ENCODE data around the gene CKAP2L. TPM values are rescaled to one million over a fixed set of nuclear protein-coding genes. Genes with fewer than 3 reads are reported as not detected.

CKAP2L gene
- total and polyA plus RNA-seq, 9 donors = 5.5 to 17.9 (median 9.6) TPM

DNA sequence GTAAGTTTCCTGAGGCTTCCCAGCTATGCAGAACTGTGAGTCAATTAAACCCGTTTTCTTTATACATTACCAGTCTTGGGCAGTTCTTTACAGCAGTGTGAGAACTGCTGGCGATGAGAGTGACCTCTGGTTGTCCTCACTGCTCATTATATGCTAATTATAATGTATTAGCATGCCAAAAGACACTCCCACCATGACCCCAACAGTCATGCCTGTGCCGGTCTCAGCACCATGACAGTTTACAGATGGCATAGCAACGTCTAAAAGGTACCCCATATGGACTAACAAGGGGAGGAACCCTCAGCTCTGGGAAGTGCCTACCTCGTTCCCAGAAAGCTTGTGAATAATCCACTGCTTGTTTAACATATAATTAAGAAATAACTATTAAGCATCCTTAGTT, 28.0 kb upstream of the CKAP2L start:
- 80% methylated on average over 1 of the region's 5 CpGs for WGBS (ENCODE audit: insufficient coverage)
- Histone ChIP-seq H3K27me3 (ENCODE audit: control insufficient read depth, insufficient read depth, low read length) (no peaks in the 10 kb centered on the region), H3K4me1 (ENCODE audit: control insufficient read depth, insufficient read depth, low read length) (no peaks in the 10 kb centered on the region), H3K9me3 (replicated peaks; ENCODE audit: control insufficient read depth, low read depth, low read length) (no peaks in the 10 kb centered on the region), H3K4me3 (ENCODE audit: low read length) (no peak overlapping the region), H3K27ac (ENCODE audit: low read length) (no peak overlapping the region), H3K36me3 (ENCODE audit: control insufficient read depth, insufficient read depth, low read length) (no peaks in the 10 kb centered on the region)
- no peak for DNase-seq

DNA sequence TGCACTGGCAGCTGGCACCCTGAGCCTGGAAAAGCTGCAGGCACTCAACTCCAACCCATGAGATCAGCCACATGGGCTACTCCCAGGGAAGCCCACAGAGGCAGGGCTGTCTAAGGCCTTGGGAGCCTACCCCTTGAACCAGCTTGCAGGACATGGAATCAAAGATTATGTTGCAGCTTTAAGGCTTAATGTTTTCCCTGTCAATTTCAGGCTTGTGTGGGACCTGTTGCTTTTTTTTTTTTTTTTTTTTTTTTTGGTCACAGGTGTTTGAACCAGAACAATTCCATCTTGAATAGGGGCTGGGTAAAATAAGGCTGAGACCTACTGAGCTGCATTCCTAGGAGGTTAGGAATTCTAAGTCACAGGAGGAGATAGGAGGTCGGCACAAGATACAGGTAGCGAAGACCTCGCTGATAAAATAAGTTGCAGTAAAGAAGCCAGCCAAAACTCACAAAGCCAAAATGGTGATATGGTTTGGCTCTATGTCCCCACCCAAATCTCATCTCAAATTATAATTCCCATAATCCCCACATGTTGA, 27.4 kb upstream of the CKAP2L start:
- H3K4me1 ChIP-seq (ENCODE audit: control insufficient read depth, insufficient read depth, low read length) = no peaks in the 10 kb centered on the region
- no peaks in the 10 kb centered on the region for H3K36me3 ChIP-seq (ENCODE audit: control insufficient read depth, insufficient read depth, low read length)
- no peak for DNase-seq
- no peaks in the 10 kb centered on the region for H3K9me3 ChIP-seq (replicated peaks; ENCODE audit: control insufficient read depth, low read depth, low read length)
- no peak overlapping the region for H3K27ac ChIP-seq (ENCODE audit: low read length)
- H3K27me3 ChIP-seq (ENCODE audit: control insufficient read depth, insufficient read depth, low read length) = no peaks in the 10 kb centered on the region
- no peak overlapping the region for H3K4me3 ChIP-seq (ENCODE audit: low read length)
- whole genome bisulfite sequencing (ENCODE audit: insufficient coverage) = no CpG with 5 or more reads among the region's 3 CpGs

DNA sequence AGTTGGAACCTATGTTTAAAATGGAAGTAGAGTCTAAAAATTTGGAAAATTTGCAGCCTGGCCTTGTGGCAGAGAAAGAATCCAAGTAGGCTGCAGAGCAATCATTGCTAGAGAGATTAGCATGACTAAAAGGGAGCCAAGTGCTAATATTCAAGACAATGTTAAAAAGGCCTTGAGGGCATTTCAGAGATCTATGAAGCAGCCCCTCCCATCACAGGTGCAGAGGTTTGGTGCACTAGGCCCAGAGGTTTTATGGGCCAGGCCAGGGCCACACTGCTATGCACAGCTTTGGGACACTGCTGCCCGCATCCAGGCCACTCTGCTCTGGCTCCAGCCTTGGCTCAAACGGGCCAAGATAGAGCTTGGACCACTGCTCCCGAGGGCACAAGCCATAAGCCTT, 26.6 kb upstream of the CKAP2L start:
- no peaks in the 10 kb centered on the region for H3K27me3 ChIP-seq (ENCODE audit: control insufficient read depth, insufficient read depth, low read length)
- no peaks in the 10 kb centered on the region for H3K36me3 ChIP-seq (ENCODE audit: control insufficient read depth, insufficient read depth, low read length)
- H3K4me1 ChIP-seq (ENCODE audit: control insufficient read depth, insufficient read depth, low read length) = no peaks in the 10 kb centered on the region
- no peak overlapping the region for H3K4me3 ChIP-seq (ENCODE audit: low read length)
- H3K27ac ChIP-seq (ENCODE audit: low read length) = no peak overlapping the region
- DNase-seq = no peak
- no peaks in the 10 kb centered on the region for H3K9me3 ChIP-seq (replicated peaks; ENCODE audit: control insufficient read depth, low read depth, low read length)
- 94% methylated on average over 3 of the region's 3 CpGs for whole genome bisulfite sequencing (ENCODE audit: insufficient coverage)

DNA sequence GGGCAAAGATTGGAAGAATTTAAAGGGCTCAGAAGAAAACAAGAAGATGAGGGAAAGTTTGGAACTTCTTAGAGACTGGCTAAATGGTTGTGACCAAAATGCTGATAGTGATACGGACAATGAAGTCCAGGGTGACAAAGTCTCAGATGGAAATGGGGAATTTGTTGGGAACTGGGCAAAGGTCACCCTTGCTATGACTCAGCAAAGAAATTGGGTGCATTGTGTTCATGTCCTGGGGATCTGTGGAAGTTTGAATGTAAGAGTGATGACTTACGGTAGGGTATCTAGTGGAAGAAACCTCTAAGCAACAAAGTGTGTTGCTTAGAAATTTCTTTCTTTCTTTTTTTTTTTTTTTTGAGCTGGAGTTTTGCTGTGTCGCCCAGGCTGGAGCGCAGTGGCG, 25.9 kb upstream of the CKAP2L start:
- H3K4me1 ChIP-seq (ENCODE audit: control insufficient read depth, insufficient read depth, low read length) = no peaks in the 10 kb centered on the region
- no peaks in the 10 kb centered on the region for H3K36me3 ChIP-seq (ENCODE audit: control insufficient read depth, insufficient read depth, low read length)
- H3K9me3 ChIP-seq (replicated peaks; ENCODE audit: control insufficient read depth, low read depth, low read length) = no peaks in the 10 kb centered on the region
- no peaks in the 10 kb centered on the region for H3K27me3 ChIP-seq (ENCODE audit: control insufficient read depth, insufficient read depth, low read length)
- 89% methylated on average over 1 of the region's 5 CpGs for WGBS (ENCODE audit: insufficient coverage)
- H3K4me3 ChIP-seq (ENCODE audit: low read length) = no peak overlapping the region
- H3K27ac ChIP-seq (ENCODE audit: low read length) = no peak overlapping the region
- no peak for DNase-seq

DNA sequence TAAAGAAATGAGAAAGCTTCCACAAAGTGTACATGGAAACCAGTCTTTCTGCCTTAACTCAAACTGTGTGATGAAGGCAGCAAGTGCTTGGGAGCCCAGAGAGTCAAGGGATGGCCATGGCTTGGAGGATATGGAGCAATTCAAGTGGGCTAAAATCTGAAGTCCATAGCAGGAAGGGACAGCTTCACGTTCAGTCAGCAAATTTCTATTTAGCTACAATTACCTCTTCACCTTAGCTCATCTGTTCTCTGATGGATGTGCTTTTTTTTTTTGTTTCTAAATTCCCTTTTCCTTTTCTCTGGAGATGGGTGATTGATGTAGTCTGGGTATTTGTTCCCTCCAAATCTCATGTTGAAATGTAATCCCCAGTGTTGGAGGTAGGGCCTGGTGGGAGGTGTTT, 24.8 kb upstream of the CKAP2L start:
- no peak overlapping the region for H3K27ac ChIP-seq (ENCODE audit: low read length)
- H3K27me3 ChIP-seq (ENCODE audit: control insufficient read depth, insufficient read depth, low read length) = no peaks in the 10 kb centered on the region
- H3K9me3 ChIP-seq (replicated peaks; ENCODE audit: control insufficient read depth, low read depth, low read length) = no peaks in the 10 kb centered on the region
- H3K4me1 ChIP-seq (ENCODE audit: control insufficient read depth, insufficient read depth, low read length) = no peaks in the 10 kb centered on the region
- no CpG with 5 or more reads among the region's 1 CpG for WGBS (ENCODE audit: insufficient coverage)
- no peak overlapping the region for H3K4me3 ChIP-seq (ENCODE audit: low read length)
- H3K36me3 ChIP-seq (ENCODE audit: control insufficient read depth, insufficient read depth, low read length) = no peaks in the 10 kb centered on the region
- no peak for DNase-seq

DNA sequence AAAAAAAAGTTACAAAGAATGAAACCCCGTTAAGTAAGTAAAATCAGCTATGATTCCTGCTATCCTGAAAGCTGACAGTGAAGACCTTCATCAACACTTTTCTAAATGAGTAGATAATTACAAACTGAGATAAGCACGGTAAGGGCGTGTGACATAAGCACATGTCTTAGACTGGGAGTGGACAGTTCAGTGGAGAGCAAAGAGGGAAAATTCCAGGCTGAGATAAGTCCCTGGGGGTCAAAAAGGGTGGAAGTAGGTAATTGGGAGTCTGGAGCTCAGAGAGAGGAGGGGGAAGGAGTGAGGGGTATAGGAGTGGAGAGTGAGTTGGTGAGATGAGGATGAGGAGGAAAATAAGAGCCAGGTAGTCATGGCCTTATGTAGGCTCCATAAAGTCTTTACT, 24.2 kb upstream of the CKAP2L start:
- 88% methylated on average over 2 of the region's 3 CpGs for WGBS (ENCODE audit: insufficient coverage)
- Histone ChIP-seq H3K4me1 (ENCODE audit: control insufficient read depth, insufficient read depth, low read length) (no peaks in the 10 kb centered on the region), H3K4me3 (ENCODE audit: low read length) (no peak overlapping the region), H3K27me3 (ENCODE audit: control insufficient read depth, insufficient read depth, low read length) (no peaks in the 10 kb centered on the region), H3K36me3 (ENCODE audit: control insufficient read depth, insufficient read depth, low read length) (no peaks in the 10 kb centered on the region), H3K27ac (ENCODE audit: low read length) (no peak overlapping the region), H3K9me3 (replicated peaks; ENCODE audit: control insufficient read depth, low read depth, low read length) (no peaks in the 10 kb centered on the region)
- no peak for DNase-seq

DNA sequence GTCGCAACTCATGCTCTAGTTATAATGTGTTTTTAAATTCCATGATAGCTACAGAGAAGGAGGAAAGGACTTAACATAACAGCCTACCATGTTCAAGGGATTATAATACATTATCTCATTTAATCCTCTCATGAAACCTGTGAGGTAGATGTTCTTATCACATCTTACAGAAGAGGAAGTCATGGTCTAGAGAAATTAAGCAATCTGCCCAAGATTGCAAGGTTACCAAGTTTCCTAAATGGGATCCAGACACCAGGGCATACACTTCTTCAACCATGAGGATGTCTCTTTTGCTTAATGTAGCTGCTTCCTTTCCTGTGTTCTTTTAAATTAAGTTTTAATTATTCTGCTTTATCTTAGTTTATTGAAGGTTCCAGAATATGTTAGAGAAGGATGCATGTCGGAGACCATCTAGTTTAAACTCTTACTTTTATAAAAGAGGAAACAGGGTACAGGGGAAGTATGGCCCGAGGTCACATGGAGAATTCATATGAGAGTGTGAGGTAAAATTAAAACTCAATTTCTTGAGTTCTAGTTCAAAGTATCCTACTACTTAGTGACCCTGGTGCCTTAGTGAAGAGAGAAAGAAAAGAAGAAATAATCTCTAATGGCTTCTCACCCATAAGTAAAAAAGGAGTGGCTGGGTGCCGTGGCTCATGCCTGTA, 23.5 kb upstream of the CKAP2L start:
- H3K27me3 ChIP-seq (ENCODE audit: control insufficient read depth, insufficient read depth, low read length) = no peaks in the 10 kb centered on the region
- no peaks in the 10 kb centered on the region for H3K4me1 ChIP-seq (ENCODE audit: control insufficient read depth, insufficient read depth, low read length)
- no peaks in the 10 kb centered on the region for H3K36me3 ChIP-seq (ENCODE audit: control insufficient read depth, insufficient read depth, low read length)
- no peak overlapping the region for H3K4me3 ChIP-seq (ENCODE audit: low read length)
- H3K9me3 ChIP-seq (replicated peaks; ENCODE audit: control insufficient read depth, low read depth, low read length) = no peaks in the 10 kb centered on the region
- no peak for DNase-seq
- no CpG with 5 or more reads among the region's 4 CpGs for WGBS (ENCODE audit: insufficient coverage)
- H3K27ac ChIP-seq (ENCODE audit: low read length) = no peak overlapping the region

DNA sequence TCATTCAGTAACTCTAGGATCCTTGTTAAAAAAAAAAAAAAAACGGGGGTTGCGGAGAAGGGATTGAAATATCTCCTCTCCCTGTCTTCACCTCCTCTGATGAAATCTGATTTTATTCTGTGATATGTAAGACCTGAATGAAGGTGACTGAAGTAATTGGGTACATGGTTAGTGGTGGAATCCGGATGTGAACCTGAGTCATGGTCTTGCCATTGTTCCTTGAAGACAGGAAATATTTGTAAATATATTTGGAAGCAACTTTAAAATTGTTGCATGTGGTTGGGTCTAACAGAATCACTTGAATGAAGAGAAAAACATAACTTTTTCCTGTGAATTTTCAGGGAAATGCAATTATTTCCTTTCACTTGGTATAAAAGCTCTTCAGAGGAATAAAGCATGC, 22.9 kb upstream of the CKAP2L start:
- Histone ChIP-seq H3K4me3 (ENCODE audit: low read length) (no peak overlapping the region), H3K9me3 (replicated peaks; ENCODE audit: control insufficient read depth, low read depth, low read length) (no peaks in the 10 kb centered on the region), H3K27me3 (ENCODE audit: control insufficient read depth, insufficient read depth, low read length) (no peaks in the 10 kb centered on the region), H3K27ac (ENCODE audit: low read length) (no peak overlapping the region), H3K4me1 (ENCODE audit: control insufficient read depth, insufficient read depth, low read length) (no peaks in the 10 kb centered on the region), H3K36me3 (ENCODE audit: control insufficient read depth, insufficient read depth, low read length) (no peaks in the 10 kb centered on the region)
- DNase-seq = no peak
- 100% methylated on average over 1 of the region's 3 CpGs for WGBS (ENCODE audit: insufficient coverage)

DNA sequence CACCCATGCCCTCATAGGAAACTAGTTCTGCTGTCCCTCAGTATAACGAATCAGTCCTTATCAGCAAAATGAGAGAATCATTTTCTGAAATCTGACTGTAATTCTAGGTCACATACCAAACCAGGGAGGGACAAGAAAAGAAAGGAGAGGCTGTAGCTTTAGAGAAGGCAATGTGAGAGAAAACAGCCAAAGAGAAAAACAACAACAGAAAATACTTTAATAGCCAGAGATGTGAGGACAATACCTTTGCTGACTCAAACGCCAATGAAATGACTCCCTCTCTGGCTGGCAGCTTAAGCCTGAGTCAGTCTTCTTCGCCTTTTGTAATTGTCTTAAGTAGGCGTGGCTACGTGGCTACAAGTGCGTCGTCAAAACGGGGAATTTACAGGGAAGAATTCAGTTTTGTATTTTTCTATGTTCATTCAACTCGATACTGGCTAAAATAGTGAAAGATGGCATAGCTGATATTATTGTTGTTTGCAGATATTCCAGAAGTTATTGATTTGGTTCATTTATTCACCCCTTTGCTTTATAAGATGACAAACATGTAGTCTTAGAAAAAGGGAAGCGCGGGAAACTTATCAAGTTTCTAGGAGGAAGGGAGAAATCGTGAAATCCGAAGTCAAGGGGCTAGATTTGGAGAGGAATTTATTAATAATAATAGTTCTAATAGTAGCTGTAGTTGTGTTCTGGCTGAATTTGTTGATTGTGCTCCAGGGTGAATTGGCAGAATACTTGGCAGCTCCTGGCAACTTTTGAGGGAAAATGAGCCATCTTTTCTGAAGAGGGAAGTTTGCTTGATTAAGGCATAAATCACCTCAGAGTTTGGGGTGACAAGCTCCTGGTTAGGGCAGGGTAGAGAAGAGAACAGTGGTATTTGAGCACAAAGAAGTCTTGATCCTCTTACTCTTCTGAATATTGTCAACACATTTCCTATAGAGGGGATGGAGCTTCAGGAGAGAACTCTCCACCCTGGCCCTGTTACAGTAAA, 20.1 kb upstream of the CKAP2L start, which contains the start of gene IL1A:
TSS of gene IL1A (minus strand) at position 295 of the 991 bp plus-strand sequence. CDS start 723 bp downstream, outside the sequence.
- no peak for DNase-seq
- no peaks in the 10 kb centered on the region for H3K9me3 ChIP-seq (replicated peaks; ENCODE audit: control insufficient read depth, low read depth, low read length)
- no peaks in the 10 kb centered on the region for H3K36me3 ChIP-seq (ENCODE audit: control insufficient read depth, insufficient read depth, low read length)
- H3K4me1 ChIP-seq (ENCODE audit: control insufficient read depth, insufficient read depth, low read length) = no peaks in the 10 kb centered on the region
- WGBS (ENCODE audit: insufficient coverage) = 20% methylated on average over 3 of the region's 13 CpGs
- H3K27me3 ChIP-seq (ENCODE audit: control insufficient read depth, insufficient read depth, low read length) = no peaks in the 10 kb centered on the region
- no peak within 1 kb of the TSS for H3K27ac ChIP-seq (ENCODE audit: low read length)
- H3K4me3 ChIP-seq (ENCODE audit: low read length) = no peak within 1 kb of the TSS

DNA sequence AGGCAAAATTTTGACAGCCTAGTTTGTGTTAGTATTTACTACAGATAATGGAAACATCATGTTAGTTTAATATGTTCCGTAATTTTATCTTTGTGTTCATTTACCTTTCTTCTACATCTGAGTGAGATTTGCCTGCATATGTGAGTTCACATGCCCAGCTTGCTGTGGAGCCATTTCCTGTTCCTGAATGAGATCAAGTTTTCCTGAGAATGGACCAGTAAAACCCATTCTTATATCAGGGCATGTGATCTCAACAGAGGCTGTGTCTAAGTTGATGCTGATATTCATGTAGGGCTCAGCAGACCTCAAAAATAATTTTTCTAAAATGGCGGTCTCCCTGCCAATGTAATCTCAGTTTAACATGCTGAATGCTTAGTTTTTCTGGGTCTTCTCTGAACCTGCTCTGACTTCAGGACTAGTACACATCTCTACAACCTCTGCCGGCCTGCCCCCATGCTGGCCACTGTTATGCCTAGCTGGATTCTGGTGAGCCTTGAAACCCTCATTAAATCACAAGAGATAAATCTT, 18.8 kb upstream of the CKAP2L start:
- Histone ChIP-seq H3K4me3 (ENCODE audit: low read length) (no peak overlapping the region), H3K27me3 (ENCODE audit: control insufficient read depth, insufficient read depth, low read length) (no peaks in the 10 kb centered on the region), H3K9me3 (replicated peaks; ENCODE audit: control insufficient read depth, low read depth, low read length) (no peaks in the 10 kb centered on the region), H3K4me1 (ENCODE audit: control insufficient read depth, insufficient read depth, low read length) (no peaks in the 10 kb centered on the region), H3K27ac (ENCODE audit: low read length) (no peak overlapping the region), H3K36me3 (ENCODE audit: control insufficient read depth, insufficient read depth, low read length) (no peaks in the 10 kb centered on the region)
- no peak for DNase-seq
- 94% methylated on average over 2 of the region's 3 CpGs for WGBS (ENCODE audit: insufficient coverage)
